Measurements from ENCODE around the gene C5orf22.
"Not testable (repeated sequence)": the region's sequence is repeated elsewhere in the genome, so short reads cannot be mapped to it uniquely, and the experiment has no call there.

C5orf22 gene

DNA sequence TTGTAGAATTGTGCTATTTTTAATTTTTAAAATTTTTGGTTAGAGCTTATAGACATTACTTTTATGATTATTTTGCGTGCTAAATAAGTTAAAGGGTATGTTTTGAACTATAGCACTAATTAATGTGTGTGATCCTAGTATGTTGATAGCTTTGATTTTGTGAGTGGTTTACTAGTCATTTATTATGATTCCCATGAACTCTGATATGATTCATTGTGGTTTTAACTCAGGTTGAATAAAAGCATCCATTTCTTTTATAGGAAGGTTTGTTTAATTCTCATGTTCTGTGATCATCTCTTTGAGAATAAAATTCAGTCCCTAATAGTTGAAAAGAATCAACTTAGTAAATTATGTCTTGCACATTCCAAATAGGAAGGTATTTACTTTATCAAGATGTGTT is 22.5 kb downstream of the C5orf22 start:
- DNase-seq, result no peak

DNA sequence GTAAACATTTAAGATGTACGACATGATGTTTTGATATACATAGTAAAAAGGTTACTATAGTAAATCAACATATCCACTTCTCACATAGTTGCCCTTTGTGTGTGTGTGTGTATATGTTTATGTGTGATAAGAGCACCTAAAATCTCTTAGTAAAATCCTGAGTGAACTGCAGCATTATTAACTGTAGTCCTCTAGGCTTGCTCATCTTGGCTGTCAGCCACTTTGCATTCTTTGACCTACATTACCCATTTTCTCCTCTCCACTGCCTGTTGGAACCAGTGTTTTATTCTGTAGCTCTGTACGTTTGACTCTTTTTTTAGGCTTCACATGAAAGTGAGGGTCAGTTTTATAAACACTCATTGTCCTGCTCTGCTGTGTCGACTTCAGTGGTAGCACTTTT is 24.4 kb downstream of the C5orf22 start:
- no peak for DNase-seq

DNA sequence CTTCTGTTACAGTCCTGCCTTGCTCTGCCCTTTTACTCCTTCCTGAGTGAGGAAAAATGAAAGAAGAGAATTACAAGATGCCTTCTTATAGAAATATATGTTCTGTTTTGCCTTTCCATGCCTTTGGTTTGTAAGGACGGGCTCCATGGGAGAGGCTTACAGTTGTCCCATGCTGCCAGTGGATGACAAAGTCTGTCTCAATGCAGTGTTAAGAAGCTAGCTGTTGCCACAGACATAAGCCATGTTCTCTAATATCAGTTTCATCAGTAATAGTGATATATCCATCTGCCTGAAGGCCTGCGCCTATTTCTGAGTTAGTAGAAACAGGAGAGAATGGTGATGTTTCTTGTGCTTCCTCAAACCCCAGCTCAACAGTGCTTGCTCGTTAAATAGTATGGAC is 27.8 kb downstream of the C5orf22 start:
- no peak for DNase-seq

DNA sequence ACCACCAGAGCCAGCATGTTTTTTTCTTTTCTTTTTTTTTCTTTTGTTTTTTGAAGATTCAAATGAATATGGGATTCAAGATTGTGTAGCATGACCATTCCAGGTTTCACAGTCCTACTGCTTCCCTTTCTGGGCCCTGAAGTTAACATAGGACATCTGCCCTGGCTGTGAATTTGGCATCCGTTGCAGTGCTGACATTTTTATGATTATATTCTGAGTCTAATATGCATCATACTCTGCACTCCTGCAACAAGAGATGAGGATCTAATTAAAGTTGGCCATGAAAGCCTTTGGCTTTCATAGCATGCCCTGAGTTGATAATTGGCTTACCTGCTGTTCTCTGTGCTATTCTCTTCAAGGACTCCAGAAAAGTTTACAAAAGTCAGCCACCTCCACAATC is 29.8 kb downstream of the C5orf22 start:
- DNase-seq, result no peak

DNA sequence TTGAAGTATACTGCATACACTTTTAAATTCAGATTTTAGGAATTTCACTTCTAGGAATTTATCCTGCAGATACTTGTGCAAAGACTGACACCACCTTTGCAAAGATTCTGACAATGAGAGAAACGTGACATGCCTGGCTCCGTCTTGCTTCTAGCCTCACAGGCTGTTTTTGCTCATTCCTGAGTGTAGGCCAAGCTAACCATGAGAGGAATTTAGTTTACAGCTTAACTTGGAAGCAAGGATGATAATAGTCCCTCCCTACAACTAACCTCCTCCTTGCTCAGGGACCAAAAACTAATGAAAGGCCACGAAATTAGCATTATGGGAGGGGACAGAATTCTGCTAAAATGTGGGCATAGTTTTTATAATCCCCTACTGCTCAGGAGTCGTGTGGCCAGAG is 31.1 kb downstream of the C5orf22 start:
- DNase-seq, result no peak

DNA sequence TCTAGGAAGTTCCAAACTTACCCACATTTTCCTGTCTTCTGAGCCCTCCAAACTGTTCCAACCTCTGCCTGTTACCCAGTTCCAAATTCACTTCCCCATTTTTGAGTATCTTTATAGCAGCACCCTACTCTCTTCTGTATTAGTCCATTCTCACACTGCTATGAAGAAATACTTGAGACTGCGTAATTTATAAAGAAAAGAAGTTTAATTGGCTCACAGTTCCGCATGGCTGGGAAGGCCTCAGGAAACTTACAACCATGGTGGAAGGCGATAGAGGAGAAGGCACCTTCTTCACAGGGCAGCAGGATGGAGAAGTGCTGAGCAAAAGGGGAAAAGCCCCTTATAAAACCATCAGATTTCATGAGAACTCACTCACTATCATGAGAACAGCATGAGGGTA is 34.3 kb downstream of the C5orf22 start:
- DNase-seq, result not testable (repeated sequence)

DNA sequence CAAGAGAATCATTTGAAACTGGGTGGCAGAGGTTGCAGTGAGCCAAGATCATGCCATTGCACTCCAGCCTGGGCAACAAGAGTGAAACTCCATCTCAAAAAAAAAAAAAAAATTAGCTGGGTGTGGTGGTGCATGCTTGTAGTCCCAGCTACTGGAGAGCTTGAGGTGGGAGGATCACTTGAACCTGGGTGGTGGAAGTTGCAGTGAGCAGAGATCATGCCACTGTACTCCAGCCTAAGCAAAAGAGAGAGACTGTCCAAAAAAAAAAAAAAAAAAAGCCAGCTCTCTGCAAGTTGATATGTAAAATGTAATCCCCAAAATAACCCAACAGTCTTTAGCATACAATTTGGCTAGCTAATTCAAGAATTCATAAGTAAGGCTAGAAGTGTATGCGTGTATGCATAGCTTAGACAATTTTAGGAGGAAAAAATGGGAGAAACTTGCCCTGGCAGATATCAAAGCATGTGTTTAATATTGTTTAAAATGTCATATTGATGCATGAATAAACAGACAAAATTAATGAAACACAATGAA is 36.3 kb downstream of the C5orf22 start:
- no peak for DNase-seq

DNA sequence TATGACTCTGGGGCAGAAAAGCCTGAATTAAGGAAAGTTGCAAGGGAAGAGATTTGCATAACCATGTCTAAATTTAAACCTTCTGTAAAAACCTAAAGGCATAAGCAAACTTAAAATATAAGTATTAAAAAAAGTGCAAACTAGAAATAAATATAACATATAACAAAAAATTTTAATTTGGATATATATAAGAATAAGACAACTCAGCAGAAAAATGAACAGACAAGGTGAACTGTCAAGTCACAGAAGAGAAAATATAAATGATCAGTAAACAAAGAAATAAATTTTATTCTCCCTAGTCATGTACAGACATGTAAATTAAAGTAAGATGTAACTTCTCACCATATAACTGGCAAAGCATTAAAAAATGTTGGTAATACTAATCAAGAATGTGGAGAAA is 37.0 kb downstream of the C5orf22 start:
- no peak for DNase-seq

DNA sequence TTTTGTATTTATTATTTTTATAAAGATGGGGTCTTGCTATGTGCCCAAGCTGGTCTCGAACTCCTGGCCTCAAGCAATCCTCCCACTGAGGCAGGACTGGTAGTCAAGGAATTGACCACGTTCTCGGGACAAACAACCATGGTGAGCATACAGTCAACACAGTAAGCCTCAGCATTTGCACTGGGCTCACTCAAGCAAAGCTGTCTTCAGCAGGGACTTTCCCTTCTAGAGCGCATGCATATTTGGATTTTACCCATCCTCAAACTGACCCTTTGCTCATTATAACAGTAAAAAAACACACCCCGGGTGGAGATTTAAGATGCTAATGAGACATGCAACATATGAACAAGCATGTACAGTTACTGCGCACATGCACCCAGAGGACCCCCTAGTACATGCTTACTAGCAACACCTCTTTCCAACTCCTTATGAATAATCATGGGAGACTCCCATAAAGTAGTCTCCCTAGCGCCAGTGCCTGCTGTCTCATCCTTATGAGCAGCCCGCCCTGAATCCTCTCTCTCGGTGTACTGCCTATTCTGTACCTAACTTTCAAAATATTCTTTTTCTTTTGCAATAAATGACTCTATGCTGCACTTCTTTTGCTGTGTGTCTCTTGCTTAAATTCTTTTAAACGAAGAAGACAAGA is 41.5 kb downstream of the C5orf22 start:
- no peak for DNase-seq

DNA sequence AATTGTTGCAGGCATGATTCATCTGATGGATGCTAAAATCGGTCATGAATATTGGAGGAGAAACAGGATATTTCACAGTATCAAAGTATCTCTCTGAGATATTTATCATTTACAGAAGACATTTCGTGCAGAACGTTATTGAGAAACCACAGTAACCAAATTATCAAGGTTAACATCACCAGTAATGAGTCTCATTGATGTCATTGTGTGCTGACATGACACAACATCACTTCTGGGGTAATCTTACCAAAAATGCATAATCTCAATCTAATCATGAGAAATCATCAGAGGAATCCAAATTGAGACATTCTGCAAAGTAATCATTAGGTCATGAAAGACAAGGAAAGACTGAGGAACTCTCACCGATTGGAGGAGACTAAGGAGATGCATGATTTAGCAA is 42.7 kb downstream of the C5orf22 start:
- no peak for DNase-seq

DNA sequence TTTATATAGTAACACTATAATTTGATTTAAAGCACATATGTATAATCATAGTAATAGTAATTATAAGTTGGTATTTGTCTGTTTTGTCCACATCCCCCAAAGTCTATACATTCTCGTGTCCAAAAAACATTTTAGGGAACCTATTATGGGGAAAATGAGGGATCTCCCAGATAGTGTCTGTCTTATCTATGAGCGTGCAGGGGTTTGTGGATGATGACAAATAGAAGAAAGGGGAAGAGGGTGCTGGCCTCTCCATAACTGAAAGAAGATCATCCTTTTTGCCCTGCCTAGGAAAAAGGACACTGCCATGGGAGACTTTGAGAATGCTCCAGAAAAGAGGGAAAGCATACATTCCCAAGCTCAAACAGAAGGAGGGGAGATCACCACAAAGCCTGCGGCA is 45.3 kb downstream of the C5orf22 start:
- DNase-seq, result no peak

DNA sequence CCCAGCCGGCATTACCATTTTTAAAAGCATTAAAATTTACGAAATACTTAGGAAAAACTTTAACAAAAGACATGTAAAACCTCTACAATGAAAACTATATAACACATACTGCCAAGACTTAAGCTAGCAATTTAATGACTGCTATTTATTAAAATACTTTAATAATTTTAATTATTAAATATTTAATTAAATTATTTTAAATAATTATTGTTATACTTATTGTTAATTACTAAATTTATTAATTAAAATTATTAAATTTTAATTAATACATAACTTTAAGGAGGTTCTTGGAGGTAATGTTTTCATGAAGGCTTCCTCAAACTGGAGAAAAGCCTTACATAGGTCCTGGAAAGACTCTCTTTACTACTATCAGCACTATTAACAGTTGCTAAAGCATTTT is 47.5 kb downstream of the C5orf22 start:
- DNase-seq, result no peak

DNA sequence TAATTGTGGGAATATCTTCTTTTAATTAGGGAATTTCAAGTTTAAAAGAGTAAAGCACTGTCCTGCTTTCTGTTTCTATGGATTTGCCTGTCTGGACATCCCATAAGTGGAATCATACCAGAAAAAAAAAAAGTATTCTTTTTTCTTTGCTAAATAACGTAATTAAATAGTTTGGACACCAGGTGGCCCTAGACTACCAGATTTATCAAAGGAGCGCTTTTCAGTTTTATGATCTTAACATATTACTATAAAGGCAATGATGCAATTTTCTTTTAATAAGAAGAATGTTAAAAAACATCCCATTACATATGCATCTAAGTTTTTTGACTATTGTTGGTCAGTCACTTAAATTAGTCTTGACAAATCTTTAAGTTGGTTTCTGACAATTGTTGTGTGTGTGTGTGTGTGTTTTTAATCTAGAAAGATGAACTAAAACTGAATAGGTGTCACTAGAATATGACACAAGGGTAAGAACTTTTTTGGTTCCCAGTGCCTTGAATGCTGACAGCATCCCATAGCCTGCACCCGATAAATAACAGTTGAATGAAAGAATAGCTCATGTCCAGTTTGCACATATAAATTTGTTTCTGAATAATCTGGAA is 49.5 kb downstream of the C5orf22 start:
- no peak for DNase-seq

DNA sequence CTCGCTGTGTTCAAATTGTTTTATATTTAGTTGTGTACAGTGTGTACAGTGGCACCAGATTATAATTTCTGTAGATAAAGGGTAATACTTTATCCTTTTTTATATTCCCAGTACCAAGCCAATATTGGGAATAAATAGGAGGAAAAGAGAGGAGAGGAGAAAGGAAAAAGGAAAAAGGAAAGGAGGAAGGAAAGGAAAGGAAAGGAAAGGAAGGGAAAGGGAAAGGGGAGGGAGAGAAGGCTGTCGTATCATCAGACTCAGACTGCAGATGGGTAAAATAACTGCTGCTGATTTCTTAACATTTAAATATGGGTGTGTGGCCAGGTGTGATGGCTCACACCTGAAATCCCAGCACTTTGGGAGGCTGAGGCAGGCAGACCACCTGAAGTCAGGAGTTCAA is 51.0 kb downstream of the C5orf22 start:
- DNase-seq, result no peak

DNA sequence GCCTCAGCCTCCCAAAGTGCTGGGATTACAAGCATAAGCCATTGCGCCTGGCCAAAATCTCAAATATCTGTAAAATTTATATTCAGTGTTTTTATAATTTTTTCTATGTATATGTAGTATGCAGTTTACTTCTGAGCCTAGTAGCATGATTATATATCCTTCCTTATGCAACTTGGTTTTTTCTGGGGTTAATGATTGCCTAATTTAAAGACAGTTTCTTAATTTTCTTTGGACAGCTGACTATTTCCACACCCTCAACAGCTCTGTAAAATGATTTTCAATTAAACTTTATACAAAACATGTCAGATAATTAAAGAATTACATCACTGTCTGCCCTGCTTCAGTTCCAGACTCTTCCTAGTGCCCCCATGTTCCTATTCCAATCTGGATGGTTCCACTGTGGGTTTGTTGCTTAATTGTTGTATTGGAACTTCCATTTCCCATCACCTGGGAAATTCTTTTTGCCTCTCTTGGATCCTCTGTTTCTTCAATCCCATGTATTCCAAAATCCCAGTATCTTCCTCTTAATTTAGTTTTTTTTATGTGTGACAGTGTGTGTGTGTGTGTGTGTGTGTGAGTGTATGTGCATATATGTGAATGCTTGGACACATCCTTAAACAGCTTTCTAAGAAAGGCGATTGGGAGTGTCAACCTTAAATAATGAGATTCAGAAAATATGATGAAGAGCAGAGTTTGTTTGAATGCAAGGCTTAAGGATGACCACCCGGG is 53.2 kb downstream of the C5orf22 start:
- no peak for DNase-seq

DNA sequence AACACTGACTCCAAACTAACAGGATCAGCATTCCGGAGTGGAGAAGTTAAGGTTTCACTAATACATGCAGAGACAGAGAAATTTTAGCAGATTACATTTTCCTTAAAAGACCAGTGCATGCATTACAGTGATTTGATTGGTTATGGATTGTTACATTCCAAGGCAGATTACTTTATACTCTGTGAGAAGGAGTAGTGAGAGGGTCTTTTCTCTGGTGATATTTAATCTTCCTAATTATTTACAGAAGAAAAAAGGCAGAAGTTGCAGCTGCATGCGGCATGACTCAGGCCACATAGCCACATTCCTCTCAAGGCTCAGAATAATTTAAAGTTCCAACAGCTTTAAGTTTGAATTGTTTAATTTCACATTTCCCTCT is 53.8 kb downstream of the C5orf22 start:
- DNase-seq, result no peak

DNA sequence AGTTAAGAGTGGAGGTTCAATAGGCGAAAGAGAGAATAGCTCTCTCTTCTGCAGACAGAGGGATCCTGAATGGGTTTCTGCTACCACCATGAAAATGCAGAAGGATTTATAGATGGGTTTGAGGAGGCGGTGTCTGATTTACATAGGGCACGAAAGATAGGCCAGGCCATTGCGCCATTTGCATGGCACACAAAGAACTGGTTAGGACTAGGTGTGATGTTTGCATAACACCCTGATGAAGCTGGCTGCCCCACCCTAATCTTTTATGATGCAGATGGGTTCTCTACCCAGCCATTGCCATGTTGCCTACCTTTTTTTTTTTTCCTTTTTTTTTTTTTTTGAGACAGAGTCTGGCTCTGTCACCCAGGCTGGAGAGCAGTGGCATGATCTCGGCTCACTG is 55.4 kb downstream of the C5orf22 start:
- no peak for DNase-seq

DNA sequence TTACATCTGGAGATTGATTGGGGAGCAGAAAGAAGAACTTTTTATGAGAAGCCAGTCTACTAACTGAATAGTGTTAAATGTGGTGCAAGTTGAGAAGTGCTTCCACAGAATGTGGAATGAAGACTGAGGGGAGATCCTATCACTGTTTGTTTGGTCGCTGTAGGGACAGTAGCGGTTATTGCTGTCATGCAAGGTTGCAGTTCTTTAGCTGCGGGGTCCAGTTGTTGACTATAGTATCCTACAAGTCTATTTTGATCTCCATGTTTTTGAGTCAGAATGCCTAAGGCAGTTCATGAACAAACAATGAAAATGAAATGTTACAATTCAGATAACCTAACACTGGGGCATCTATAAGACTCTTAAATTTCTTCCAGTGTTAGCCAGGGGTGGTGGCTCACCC is 61.6 kb downstream of the C5orf22 start:
- no peak for DNase-seq

DNA sequence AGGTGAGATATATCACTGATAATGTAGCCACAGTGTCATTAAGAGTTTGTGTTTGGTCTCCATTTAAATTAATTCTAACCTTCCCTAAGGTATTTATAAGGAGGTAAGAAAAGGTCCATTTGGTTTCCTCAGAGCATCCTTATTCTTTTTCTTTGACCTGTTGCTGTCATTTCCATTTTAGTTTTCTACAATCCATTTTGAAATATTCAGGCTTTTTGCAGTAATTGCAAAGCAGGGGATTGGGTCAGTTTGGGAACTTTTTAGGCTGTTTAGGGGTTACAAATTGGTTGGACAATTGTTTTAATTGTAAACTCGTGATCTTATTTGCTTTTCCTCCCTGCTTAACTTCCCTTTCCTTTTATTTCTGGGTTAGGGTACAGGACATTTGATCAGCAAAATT is 64.3 kb downstream of the C5orf22 start:
- DNase-seq, result no peak

DNA sequence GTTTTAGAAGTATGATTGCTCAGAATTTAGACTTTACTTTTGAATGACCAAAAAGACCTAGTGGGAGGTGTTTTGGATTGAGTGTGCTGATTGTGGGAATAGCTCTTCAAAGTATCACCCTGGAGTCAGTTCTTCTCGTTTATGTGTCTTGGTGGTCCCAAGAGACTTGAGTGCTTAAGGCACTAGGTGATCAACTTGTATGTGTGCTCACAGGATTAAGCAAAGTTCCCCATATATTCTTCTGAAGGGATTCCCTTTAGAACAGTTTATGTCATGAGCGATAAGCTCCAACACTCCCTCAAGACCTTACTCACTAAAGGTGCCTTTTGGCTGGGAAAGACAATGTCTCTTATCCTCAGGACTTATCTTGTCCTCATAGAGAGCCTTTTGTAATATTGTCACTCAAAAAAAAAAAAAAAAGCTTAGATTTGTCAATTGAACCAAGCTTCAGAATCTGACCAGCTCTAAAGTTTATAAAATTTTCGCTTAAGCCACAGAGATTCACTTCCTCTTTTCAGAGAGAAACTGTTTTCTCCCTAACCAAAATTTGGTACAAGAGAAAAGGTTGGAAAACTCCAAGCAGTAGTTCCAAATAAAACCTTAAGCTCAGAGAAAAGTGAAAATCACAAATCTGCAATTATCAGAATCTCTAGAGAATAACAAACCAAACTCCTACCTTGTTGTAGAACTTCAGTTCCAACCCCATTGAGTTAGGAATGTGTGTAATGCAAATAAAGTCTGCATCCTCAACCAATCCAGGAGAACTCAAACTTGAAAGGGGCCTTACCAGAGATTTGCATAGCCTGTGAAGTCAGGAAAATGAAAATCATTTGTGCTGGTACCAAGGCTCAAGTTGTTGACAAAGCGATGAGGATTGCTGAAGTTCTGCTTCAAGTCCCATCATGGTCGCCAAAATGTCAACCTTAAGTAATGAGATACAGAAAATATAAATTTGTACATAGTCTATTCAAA is 66.8 kb downstream of the C5orf22 start:
- DNase-seq, result no peak

DNA sequence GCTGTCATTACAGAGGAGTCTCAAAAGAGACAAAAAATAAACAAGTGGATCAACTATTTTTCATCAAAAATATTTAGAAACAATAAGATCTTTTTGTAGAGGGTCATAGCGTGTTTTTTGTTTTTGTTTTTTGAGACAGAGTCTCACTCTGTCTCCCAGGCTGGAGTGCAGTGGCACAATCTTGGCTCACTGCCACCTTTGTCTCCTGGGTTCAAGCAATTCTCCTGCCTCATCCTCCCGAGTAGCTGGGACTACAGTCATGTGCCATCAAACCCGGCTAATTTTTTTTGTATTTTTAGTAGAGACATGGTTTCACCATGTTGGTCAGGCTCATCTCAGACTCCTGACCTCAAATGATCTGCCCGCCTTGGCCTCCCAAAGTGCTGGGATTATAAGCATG is 70.2 kb downstream of the C5orf22 start:
- DNase-seq, result not testable (repeated sequence)

DNA sequence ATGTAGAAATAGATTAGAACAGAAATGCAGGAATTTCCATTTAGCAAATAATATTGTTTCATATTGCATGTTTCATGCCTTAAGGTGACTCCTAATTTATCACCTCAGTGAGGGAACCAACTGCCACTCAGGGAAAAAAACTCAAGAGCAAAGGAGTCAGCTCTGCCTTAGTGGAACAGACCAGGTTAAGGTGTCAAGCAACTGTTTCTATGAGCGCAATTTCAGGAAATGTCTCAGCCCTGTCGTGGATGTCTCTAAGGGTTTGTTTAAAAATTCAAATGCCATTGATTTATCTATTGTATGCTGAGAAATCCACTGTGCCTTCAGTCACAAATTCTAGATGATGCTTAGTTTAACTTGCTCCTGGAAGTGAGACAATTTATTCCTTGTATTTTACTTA is 72.1 kb downstream of the C5orf22 start:
- DNase-seq, result no peak

DNA sequence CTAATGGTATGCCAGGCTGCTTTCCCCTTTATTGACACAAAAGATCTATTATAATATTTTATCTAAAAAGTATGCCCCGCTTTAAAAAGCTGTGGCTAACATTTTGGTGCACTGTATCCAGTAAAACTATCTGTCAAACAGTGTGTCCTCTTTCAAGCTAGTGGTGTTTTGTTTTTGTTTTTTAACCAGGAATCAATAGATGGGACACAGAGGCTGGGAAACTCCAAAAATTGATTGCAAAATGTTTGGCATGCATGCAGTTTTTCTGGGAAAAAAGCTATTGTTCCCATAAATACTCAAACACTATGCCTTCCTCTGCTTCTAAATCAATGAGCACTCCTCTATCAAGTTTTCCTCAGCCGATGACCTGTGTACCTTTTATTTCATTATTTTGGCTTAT is 72.5 kb downstream of the C5orf22 start:
- DNase-seq, result no peak
